ENCODE results near the gene PPM1H. TPM values are rescaled to one million over a fixed set of nuclear protein-coding genes. Genes with fewer than 3 reads are reported as not detected.

The PPM1H gene
- total RNA-seq, 1 donor from 2014 or later = 0.49 TPM

- no peaks in the 10 kb centered on the region for H3K27me3 ChIP-seq
- H3K4me1 ChIP-seq = no peaks in the 10 kb centered on the region
- TF ChIP-seq POLR2A (IDR thresholded peaks at IDR 0.05) (no peak), CTCF (IDR thresholded peaks at IDR 0.05) (no peak), POLR2AphosphoS5 (IDR thresholded peaks at IDR 0.05; ENCODE audit: insufficient read depth in 1 of 2, low read depth in 1 of 2) (no peak)
- no peak overlapping the region for H3K4me3 ChIP-seq
- H3K36me3 ChIP-seq = no peaks in the 10 kb centered on the region
- H3K9me3 ChIP-seq = no peaks in the 10 kb centered on the region
- DNase-seq (ENCODE audit: extremely low spot score in 2 of 2) = peak in 1 of 2 donors; percentile 5
- H3K27ac ChIP-seq = no peak overlapping the region
- intact Hi-C loops (cut with DNase I) = no loop called here
These were observed 132.0 kb downstream of the PPM1H start for GRCh38 chr12:62802984-62803383.

- intact Hi-C loops (cut with DNase I) = no loop called here
- H3K27ac ChIP-seq = no peak overlapping the region
- H3K4me3 ChIP-seq = no peak overlapping the region
- H3K4me1 ChIP-seq = no peaks in the 10 kb centered on the region
- TF ChIP-seq CTCF (IDR thresholded peaks at IDR 0.05) = no peak
- TF ChIP-seq POLR2A (IDR thresholded peaks at IDR 0.05) = no peak
- TF ChIP-seq POLR2AphosphoS5 (IDR thresholded peaks at IDR 0.05; ENCODE audit: insufficient read depth in 1 of 2, low read depth in 1 of 2) = no peak
- no peak for DNase-seq (ENCODE audit: extremely low spot score in 2 of 2)
- H3K27me3 ChIP-seq = no peaks in the 10 kb centered on the region
- no peaks in the 10 kb centered on the region for H3K9me3 ChIP-seq
- H3K36me3 ChIP-seq = no peaks in the 10 kb centered on the region
These were observed 132.6 kb downstream of the PPM1H start for GRCh38 chr12:62802321-62802720.

- intact Hi-C loops (cut with DNase I) = no loop called here
- no peaks in the 10 kb centered on the region for H3K4me1 ChIP-seq
- no peak for DNase-seq (ENCODE audit: extremely low spot score in 2 of 2)
- H3K9me3 ChIP-seq = no peaks in the 10 kb centered on the region
- H3K27ac ChIP-seq = no peak overlapping the region
- H3K27me3 ChIP-seq = no peaks in the 10 kb centered on the region
- no peaks in the 10 kb centered on the region for H3K36me3 ChIP-seq
- no peak overlapping the region for H3K4me3 ChIP-seq
- TF ChIP-seq POLR2A (IDR thresholded peaks at IDR 0.05) (no peak), CTCF (IDR thresholded peaks at IDR 0.05) (no peak), POLR2AphosphoS5 (IDR thresholded peaks at IDR 0.05; ENCODE audit: insufficient read depth in 1 of 2, low read depth in 1 of 2) (no peak)
These were observed 133.2 kb downstream of the PPM1H start for GRCh38 chr12:62801796-62802195.

- TF ChIP-seq CTCF (IDR thresholded peaks at IDR 0.05) = no peak
- no peak for TF ChIP-seq POLR2A (IDR thresholded peaks at IDR 0.05)
- no peak for TF ChIP-seq POLR2AphosphoS5 (IDR thresholded peaks at IDR 0.05; ENCODE audit: insufficient read depth in 1 of 2, low read depth in 1 of 2)
- intact Hi-C loops (cut with DNase I) = no loop called here
- peak in 1 of 2 donors; percentile 70 for DNase-seq (ENCODE audit: extremely low spot score in 2 of 2)
These were observed 134.1 kb downstream of the PPM1H start for GRCh38 chr12:62800707-62801400.

GRCh38 chr12:62799766-62800406 lies 135.1 kb downstream of the PPM1H start:
- peak in 1 of 2 donors; percentile 52 for DNase-seq (ENCODE audit: extremely low spot score in 2 of 2)
- no peak overlapping the region for H3K4me3 ChIP-seq
- no peaks in the 10 kb centered on the region for H3K4me1 ChIP-seq
- TF ChIP-seq POLR2A (IDR thresholded peaks at IDR 0.05) (no peak), POLR2AphosphoS5 (IDR thresholded peaks at IDR 0.05; ENCODE audit: insufficient read depth in 1 of 2, low read depth in 1 of 2) (no peak), CTCF (IDR thresholded peaks at IDR 0.05) (no peak)
- intact Hi-C loops (cut with DNase I) = loop anchor here (10.0 kb wide), 1 partner anchor 365 kb away; no protein-coding TSS in a partner anchor
- H3K27ac ChIP-seq = no peak overlapping the region
- H3K27me3 ChIP-seq = no peaks in the 10 kb centered on the region
- no peaks in the 10 kb centered on the region for H3K36me3 ChIP-seq
- H3K9me3 ChIP-seq = no peaks in the 10 kb centered on the region

More at GRCh38 chr12:62800707-62801400, 134.1 kb downstream of the PPM1H start:
- H3K9me3 ChIP-seq = no peaks in the 10 kb centered on the region
- H3K27me3 ChIP-seq = no peaks in the 10 kb centered on the region
- H3K27ac ChIP-seq = no peak overlapping the region
- H3K4me3 ChIP-seq = no peak overlapping the region
- no peaks in the 10 kb centered on the region for H3K4me1 ChIP-seq
- H3K36me3 ChIP-seq = no peaks in the 10 kb centered on the region

Data from vagina (tissue), 2 donors.